ENCODE data around the gene CHMP2A.

DNA sequence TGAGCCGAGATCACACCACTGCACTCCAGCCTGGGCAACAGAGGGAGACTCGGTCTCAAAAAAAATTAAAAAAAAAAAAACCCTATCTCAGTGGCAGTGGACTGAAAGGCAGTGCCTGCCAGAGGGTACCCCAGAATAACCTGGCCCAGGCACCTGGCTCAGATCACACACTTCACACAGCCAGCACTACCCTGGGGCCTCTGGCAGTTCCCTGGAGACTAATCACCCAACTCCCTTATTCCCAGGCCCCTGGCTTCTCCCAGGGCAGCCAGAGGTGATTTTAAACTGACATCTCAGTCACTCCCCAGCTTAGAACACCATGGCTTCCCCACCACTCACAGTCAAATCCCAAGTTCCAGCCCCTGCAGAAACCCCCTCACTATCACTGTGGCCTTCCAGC, 39.6 kb downstream of the CHMP2A start:
- TF ChIP-seq RAD21 (IDR thresholded peaks at IDR 0.05 in 1 of 2, conservative IDR thresholded peaks at IDR 0.05 in 1 of 2; ENCODE audit: low read depth in 2 of 2, low read length in 2 of 2) (no peak), ASH2L (IDR thresholded peaks at IDR 0.05; ENCODE audit: low read length) (no peak)
- TF ChIP-seq, protein P1, sequence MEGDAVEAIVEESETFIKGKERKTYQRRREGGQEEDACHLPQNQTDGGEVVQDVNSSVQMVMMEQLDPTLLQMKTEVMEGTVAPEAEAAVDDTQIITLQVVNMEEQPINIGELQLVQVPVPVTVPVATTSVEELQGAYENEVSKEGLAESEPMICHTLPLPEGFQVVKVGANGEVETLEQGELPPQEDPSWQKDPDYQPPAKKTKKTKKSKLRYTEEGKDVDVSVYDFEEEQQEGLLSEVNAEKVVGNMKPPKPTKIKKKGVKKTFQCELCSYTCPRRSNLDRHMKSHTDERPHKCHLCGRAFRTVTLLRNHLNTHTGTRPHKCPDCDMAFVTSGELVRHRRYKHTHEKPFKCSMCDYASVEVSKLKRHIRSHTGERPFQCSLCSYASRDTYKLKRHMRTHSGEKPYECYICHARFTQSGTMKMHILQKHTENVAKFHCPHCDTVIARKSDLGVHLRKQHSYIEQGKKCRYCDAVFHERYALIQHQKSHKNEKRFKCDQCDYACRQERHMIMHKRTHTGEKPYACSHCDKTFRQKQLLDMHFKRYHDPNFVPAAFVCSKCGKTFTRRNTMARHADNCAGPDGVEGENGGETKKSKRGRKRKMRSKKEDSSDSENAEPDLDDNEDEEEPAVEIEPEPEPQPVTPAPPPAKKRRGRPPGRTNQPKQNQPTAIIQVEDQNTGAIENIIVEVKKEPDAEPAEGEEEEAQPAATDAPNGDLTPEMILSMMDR (IDR thresholded peaks at IDR 0.05; ENCODE audit: control extremely low read depth in 1 of 3, insufficient read depth in 1 of 3, low read depth in 1 of 3, low read length in 3 of 3) = no peak

Measured in H1 (cell line).